HUES64 (cell line): ENCODE data around the gene HJV.

Experiments
- H3K27ac ChIP-seq: 2 replicates; pipeline ENCODE4 v1.7.0; 2013; ENCODE audit warnings: low read depth, low read length, inconsistent platforms
- H3K27me3 ChIP-seq: 2 replicates; pipeline ENCODE4 v1.6.1; 2013; ENCODE audit warnings: mild to moderate bottlenecking, low read length; ENCODE audit not compliant: insufficient read depth
- H3K36me3 ChIP-seq: 2 replicates; pipeline ENCODE4 v1.6.1; 2013; ENCODE audit warnings: mild to moderate bottlenecking, low read length; ENCODE audit not compliant: insufficient read depth
- H3K4me1 ChIP-seq: 2 replicates; pipeline ENCODE4 v1.6.1; 2013; ENCODE audit warnings: mild to moderate bottlenecking, low read length, moderate library complexity; ENCODE audit not compliant: insufficient read depth
- H3K4me3 ChIP-seq: 2 replicates; pipeline ENCODE4 v1.5.1; 2013; ENCODE audit warnings: mild to moderate bottlenecking, low read length, moderate library complexity
- H3K9ac ChIP-seq: 2 replicates; pipeline ENCODE4 v1.6.1; 2013; ENCODE audit warnings: mild to moderate bottlenecking, low read depth, low read length
- H3K9me3 ChIP-seq: 2 replicates; pipeline ENCODE4 v1.6.1; 2013; ENCODE audit warnings: low read depth, low read length; ENCODE audit not compliant: insufficient read depth
- WGBS: fragments of 150-250, 120-280 bp; methylation state at CpG from one replicate; pipeline ENCODE4 v1.1.7; 2013; ENCODE audit warnings: missing lambda C conversion rate; 5-methylcytosine and 5-hydroxymethylcytosine counted together

The HJV gene

GRCh38 chr1:146020058-146021049, 1.2 kb downstream of the HJV start:
- Histone ChIP-seq H3K9ac (no peak overlapping the region), H3K4me3 (peak overlapping the region; percentile 45), H3K27me3 (peaks cover 56% of the 10 kb centered on the region), H3K36me3 (no peaks in the 10 kb centered on the region), H3K27ac (no peak overlapping the region), H3K9me3 (no peaks in the 10 kb centered on the region), H3K4me1 (peaks cover 3% of the 10 kb centered on the region; the same call in 1 of the 2 replicates)
- 87% methylated on average over 4 of the region's 4 CpGs for WGBS

- WGBS = 49% methylated on average over 43 of the region's 43 CpGs
- peak overlapping the region; percentile 45 for H3K4me3 ChIP-seq
- no peaks in the 10 kb centered on the region for H3K36me3 ChIP-seq
- peaks cover 3% of the 10 kb centered on the region; the same call in 1 of the 2 replicates for H3K4me1 ChIP-seq
- H3K27ac ChIP-seq = no peak overlapping the region
- H3K9me3 ChIP-seq = no peaks in the 10 kb centered on the region
- H3K27me3 ChIP-seq = peaks cover 56% of the 10 kb centered on the region
- H3K9ac ChIP-seq = peak overlapping the region; percentile 44; the same call in 1 of the 2 replicates
Observed at GRCh38 chr1:146019231-146020057, 2.1 kb downstream of the HJV start.

GRCh38 chr1:146016891-146017290, 4.6 kb downstream of the HJV start:
- Histone ChIP-seq H3K27ac (no peak overlapping the region), H3K4me3 (no peak overlapping the region), H3K27me3 (peaks cover 52% of the 10 kb centered on the region), H3K9ac (no peak overlapping the region), H3K36me3 (no peaks in the 10 kb centered on the region), H3K9me3 (no peaks in the 10 kb centered on the region), H3K4me1 (peaks cover 3% of the 10 kb centered on the region; the same call in 1 of the 2 replicates)
- 94% methylated on average over 1 of the region's 1 CpG for WGBS

- H3K9me3 ChIP-seq = no peaks in the 10 kb centered on the region
- no peak overlapping the region for H3K4me3 ChIP-seq
- no peaks in the 10 kb centered on the region for H3K4me1 ChIP-seq
- H3K9ac ChIP-seq = no peak overlapping the region
- no peak overlapping the region for H3K27ac ChIP-seq
- no peaks in the 10 kb centered on the region for H3K36me3 ChIP-seq
- peaks cover 24% of the 10 kb centered on the region for H3K27me3 ChIP-seq
- 92% methylated on average over 6 of the region's 6 CpGs for WGBS
Observed at GRCh38 chr1:146013559-146013922, 8.0 kb downstream of the HJV start.

GRCh38 chr1:146012703-146013558, 8.6 kb downstream of the HJV start:
- no peak overlapping the region for H3K9ac ChIP-seq
- H3K27me3 ChIP-seq = peaks cover 18% of the 10 kb centered on the region
- H3K9me3 ChIP-seq = no peaks in the 10 kb centered on the region
- H3K4me3 ChIP-seq = no peak overlapping the region
- WGBS = 59% methylated on average over 2 of the region's 4 CpGs
- no peaks in the 10 kb centered on the region for H3K4me1 ChIP-seq
- H3K36me3 ChIP-seq = no peaks in the 10 kb centered on the region
- H3K27ac ChIP-seq = no peak overlapping the region

- H3K9me3 ChIP-seq = no peaks in the 10 kb centered on the region
- WGBS = 94% methylated on average over 8 of the region's 8 CpGs
- no peak overlapping the region for H3K27ac ChIP-seq
- no peaks in the 10 kb centered on the region for H3K36me3 ChIP-seq
- no peaks in the 10 kb centered on the region for H3K27me3 ChIP-seq
- no peak overlapping the region for H3K9ac ChIP-seq
- no peak overlapping the region for H3K4me3 ChIP-seq
- H3K4me1 ChIP-seq = no peaks in the 10 kb centered on the region
Observed at GRCh38 chr1:146010126-146010738, 11.3 kb downstream of the HJV start.

GRCh38 chr1:146007489-146008133, 13.9 kb downstream of the HJV start:
- no peak overlapping the region for H3K9ac ChIP-seq
- no peak overlapping the region for H3K4me3 ChIP-seq
- no peak overlapping the region for H3K27ac ChIP-seq
- no peaks in the 10 kb centered on the region for H3K4me1 ChIP-seq
- H3K9me3 ChIP-seq = no peaks in the 10 kb centered on the region
- WGBS = 95% methylated on average over 8 of the region's 8 CpGs
- no peaks in the 10 kb centered on the region for H3K27me3 ChIP-seq
- no peaks in the 10 kb centered on the region for H3K36me3 ChIP-seq

- 94% methylated on average over 2 of the region's 2 CpGs for WGBS
- Histone ChIP-seq H3K9ac (no peak overlapping the region), H3K27me3 (no peaks in the 10 kb centered on the region), H3K36me3 (no peaks in the 10 kb centered on the region), H3K4me3 (no peak overlapping the region), H3K9me3 (no peaks in the 10 kb centered on the region), H3K27ac (no peak overlapping the region), H3K4me1 (peaks cover 21% of the 10 kb centered on the region)
Observed at GRCh38 chr1:146001709-146002108, 19.8 kb downstream of the HJV start.

GRCh38 chr1:145999321-146000024, 22.1 kb downstream of the HJV start:
- Histone ChIP-seq H3K4me3 (no peak overlapping the region), H3K27me3 (no peaks in the 10 kb centered on the region), H3K9me3 (no peaks in the 10 kb centered on the region), H3K9ac (no peak overlapping the region), H3K4me1 (peaks cover 22% of the 10 kb centered on the region), H3K27ac (no peak overlapping the region), H3K36me3 (peaks cover 9% of the 10 kb centered on the region)
- 87% methylated on average over 5 of the region's 5 CpGs for WGBS

- no peak overlapping the region for H3K27ac ChIP-seq
- peaks cover 36% of the 10 kb centered on the region for H3K4me1 ChIP-seq
- H3K9me3 ChIP-seq = no peaks in the 10 kb centered on the region
- H3K27me3 ChIP-seq = no peaks in the 10 kb centered on the region
- H3K36me3 ChIP-seq = peaks cover 28% of the 10 kb centered on the region
- peak overlapping the region; percentile 94 for H3K4me3 ChIP-seq
- H3K9ac ChIP-seq = no peak overlapping the region
- 8% methylated on average over 2 of the region's 3 CpGs for WGBS
Observed at GRCh38 chr1:145997718-145998023, 23.9 kb downstream of the HJV start.
